ENCODE measurements around the gene SLC27A2. TPM values are rescaled to one million over a fixed set of nuclear protein-coding genes. Genes with fewer than 3 reads are reported as not detected.

Gene SLC27A2
- total RNA-seq, 1 experiment from 2014 or later, result 8.1 TPM

GRCh38 chr15:50219820-50220219 is 37.8 kb downstream of the SLC27A2 start:
- no peak overlapping the region for H3K27ac ChIP-seq (ENCODE audit: low read length)
- TF ChIP-seq, protein P1, sequence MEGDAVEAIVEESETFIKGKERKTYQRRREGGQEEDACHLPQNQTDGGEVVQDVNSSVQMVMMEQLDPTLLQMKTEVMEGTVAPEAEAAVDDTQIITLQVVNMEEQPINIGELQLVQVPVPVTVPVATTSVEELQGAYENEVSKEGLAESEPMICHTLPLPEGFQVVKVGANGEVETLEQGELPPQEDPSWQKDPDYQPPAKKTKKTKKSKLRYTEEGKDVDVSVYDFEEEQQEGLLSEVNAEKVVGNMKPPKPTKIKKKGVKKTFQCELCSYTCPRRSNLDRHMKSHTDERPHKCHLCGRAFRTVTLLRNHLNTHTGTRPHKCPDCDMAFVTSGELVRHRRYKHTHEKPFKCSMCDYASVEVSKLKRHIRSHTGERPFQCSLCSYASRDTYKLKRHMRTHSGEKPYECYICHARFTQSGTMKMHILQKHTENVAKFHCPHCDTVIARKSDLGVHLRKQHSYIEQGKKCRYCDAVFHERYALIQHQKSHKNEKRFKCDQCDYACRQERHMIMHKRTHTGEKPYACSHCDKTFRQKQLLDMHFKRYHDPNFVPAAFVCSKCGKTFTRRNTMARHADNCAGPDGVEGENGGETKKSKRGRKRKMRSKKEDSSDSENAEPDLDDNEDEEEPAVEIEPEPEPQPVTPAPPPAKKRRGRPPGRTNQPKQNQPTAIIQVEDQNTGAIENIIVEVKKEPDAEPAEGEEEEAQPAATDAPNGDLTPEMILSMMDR (conservative IDR thresholded peaks at IDR 0.05; ENCODE audit: low read depth, low read length), result no peak
- no peak for TF ChIP-seq EZH2phosphoT487 (IDR thresholded peaks at IDR 0.05; ENCODE audit: borderline replicate concordance, low read length)
- CTCF ChIA-PET, result no interaction called here
- H4K20me1 ChIP-seq (ENCODE audit: low read length), result no peaks in the 10 kb centered on the region
- ATAC-seq (no peak), DNase-seq (no peak)
- H3K27me3 ChIP-seq (ENCODE audit: low read length), result no peaks in the 10 kb centered on the region
- no peak overlapping the region for H2AFZ ChIP-seq (ENCODE audit: low read length)
- BruUV-seq (replicated peaks), result no TSS peak
- no peaks in the 10 kb centered on the region for H3K9me2 ChIP-seq (replicated peaks; ENCODE audit: low read length)
- H3F3A ChIP-seq (ENCODE audit: low read length, unreplicated experiment), result no peaks in the 10 kb centered on the region
- H3K4me3 ChIP-seq (ENCODE audit: low read length), result no peak overlapping the region
- H3K36me3 ChIP-seq (ENCODE audit: low read depth, low read length), result no peaks in the 10 kb centered on the region
- no peaks in the 10 kb centered on the region for H3K9me3 ChIP-seq (ENCODE audit: low read length)
- intact Hi-C loops (cut with micrococcal nuclease), result no loop called here
- POLR2A ChIA-PET (ENCODE audit: unreplicated experiment), result no interaction called here
- H3K4me2 ChIP-seq (ENCODE audit: low read length), result no peak overlapping the region
- no peaks in the 10 kb centered on the region for H3K79me2 ChIP-seq (ENCODE audit: low read length)
- H3K4me1 ChIP-seq (ENCODE audit: insufficient read depth, low read length), result no peaks in the 10 kb centered on the region
- no peak overlapping the region for H3K9ac ChIP-seq (ENCODE audit: low read length)

DNA sequence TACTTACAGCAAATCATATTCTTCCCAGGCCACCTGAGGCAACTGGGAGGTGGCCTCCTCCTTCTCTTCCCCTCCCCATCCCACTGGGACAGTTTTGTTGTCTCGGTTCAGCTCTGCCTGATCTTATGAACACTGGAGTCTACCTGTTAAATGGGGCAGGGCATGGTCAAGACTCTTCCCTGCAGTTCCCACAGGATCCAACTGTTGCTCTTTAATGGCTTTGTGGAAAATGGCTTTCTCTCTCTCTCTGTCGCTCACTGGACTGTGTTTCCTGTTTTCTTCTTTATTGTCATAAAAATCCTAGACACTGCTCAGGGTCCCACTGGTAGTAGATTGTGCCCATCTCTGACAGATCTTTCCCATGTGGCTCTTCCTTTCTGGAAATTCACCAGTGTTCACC is 40.2 kb downstream of the SLC27A2 start:
- Histone ChIP-seq H3K4me3 (ENCODE audit: low read length) (no peak overlapping the region), H3K79me2 (ENCODE audit: low read length) (no peaks in the 10 kb centered on the region), H3F3A (ENCODE audit: low read length, unreplicated experiment) (no peaks in the 10 kb centered on the region), H3K4me2 (ENCODE audit: low read length) (no peak overlapping the region), H3K36me3 (ENCODE audit: low read depth, low read length) (no peaks in the 10 kb centered on the region), H4K20me1 (ENCODE audit: low read length) (no peaks in the 10 kb centered on the region), H3K27me3 (ENCODE audit: low read length) (no peaks in the 10 kb centered on the region), H3K27ac (ENCODE audit: low read length) (no peak overlapping the region), H3K9me2 (replicated peaks; ENCODE audit: low read length) (no peaks in the 10 kb centered on the region), H3K4me1 (ENCODE audit: insufficient read depth, low read length) (0 out of 2 replicates have a peak, but pooled peaks cover 2% of the 10 kb centered on the region), H3K9me3 (ENCODE audit: low read length) (no peaks in the 10 kb centered on the region), H3K9ac (ENCODE audit: low read length) (no peak overlapping the region), H2AFZ (ENCODE audit: low read length) (no peak overlapping the region)
- ChIA-PET CTCF (no interaction called here), POLR2A (ENCODE audit: unreplicated experiment) (no interaction called here)
- TF ChIP-seq, protein P1 (conservative IDR thresholded peaks at IDR 0.05; ENCODE audit: low read depth, low read length), result no peak
- TF ChIP-seq EZH2phosphoT487 (IDR thresholded peaks at IDR 0.05; ENCODE audit: borderline replicate concordance, low read length) (no peak), EZH2 (IDR thresholded peaks at IDR 0.05; ENCODE audit: low read length, unreplicated experiment) (no peak)
- BruUV-seq (replicated peaks), result no TSS peak
- DNase-seq, result no peak
- ATAC-seq, result no peak
- intact Hi-C loops (cut with micrococcal nuclease), result no loop called here

DNA sequence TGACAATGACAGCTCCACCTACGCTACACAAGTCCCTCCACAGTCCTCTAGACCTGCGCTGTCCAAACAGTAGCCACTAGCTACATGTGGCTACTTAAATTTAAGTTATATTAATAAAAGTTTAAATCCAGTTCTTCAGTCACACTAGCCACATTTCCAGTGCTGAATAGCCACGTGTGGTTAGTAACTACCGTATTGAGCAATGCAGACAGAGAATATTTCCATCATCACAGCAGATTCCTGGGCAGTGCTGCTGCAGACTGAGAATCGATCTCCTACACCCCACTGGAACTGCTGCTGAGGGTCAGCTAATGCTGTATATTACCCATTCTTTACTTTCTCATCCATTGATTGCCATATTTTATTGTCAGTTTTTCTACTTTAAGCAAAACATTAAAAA is 42.6 kb downstream of the SLC27A2 start:
- DNase-seq (no peak), ATAC-seq (no peak)
- Histone ChIP-seq H3K27me3 (ENCODE audit: low read length) (no peaks in the 10 kb centered on the region), H3K27ac (ENCODE audit: low read length) (no peak overlapping the region), H3K9ac (ENCODE audit: low read length) (no peak overlapping the region), H4K20me1 (ENCODE audit: low read length) (no peaks in the 10 kb centered on the region), H3K4me1 (ENCODE audit: insufficient read depth, low read length) (0 out of 2 replicates have a peak, but pooled peaks cover 4% of the 10 kb centered on the region), H3K79me2 (ENCODE audit: low read length) (no peaks in the 10 kb centered on the region), H3K4me3 (ENCODE audit: low read length) (no peak overlapping the region), H3K9me3 (ENCODE audit: low read length) (no peaks in the 10 kb centered on the region), H3K9me2 (replicated peaks; ENCODE audit: low read length) (no peaks in the 10 kb centered on the region), H3K4me2 (ENCODE audit: low read length) (no peak overlapping the region), H2AFZ (ENCODE audit: low read length) (no peak overlapping the region), H3F3A (ENCODE audit: low read length, unreplicated experiment) (no peaks in the 10 kb centered on the region), H3K36me3 (ENCODE audit: low read depth, low read length) (no peaks in the 10 kb centered on the region)
- TF ChIP-seq, protein P1 (conservative IDR thresholded peaks at IDR 0.05; ENCODE audit: low read depth, low read length), result no peak
- TF ChIP-seq EZH2 (IDR thresholded peaks at IDR 0.05; ENCODE audit: low read length, unreplicated experiment), result no peak
- no peak for TF ChIP-seq EZH2phosphoT487 (IDR thresholded peaks at IDR 0.05; ENCODE audit: borderline replicate concordance, low read length)
- intact Hi-C loops (cut with micrococcal nuclease), result no loop called here
- POLR2A ChIA-PET (ENCODE audit: unreplicated experiment), result no interaction called here
- no TSS peak for BruUV-seq (replicated peaks)
- CTCF ChIA-PET, result no interaction called here

Data from PC-3 (cell line).